Naive thymus-derived CD4-positive, alpha-beta T cell (primary cell): ENCODE measurements around the gene ERGIC3. TPM values are rescaled to one million over a fixed set of nuclear protein-coding genes. Genes with fewer than 3 reads are reported as not detected.
A peak's percentile ranks its signal among the peaks of the same experiment; 100 is the strongest.

Experiments
- ATAC-seq: fragments of 150-1000 bp; cut with Tn5 transposase; 2 replicates; pipeline ENCODE4 v1.10.0; 2021; ENCODE audit warnings: mild to moderate bottlenecking, moderate library complexity
- CTCF ChIA-PET: fragments of 350-600 bp; sonication (Branson Sonifier 250); formaldehyde crosslinking; loops from one replicate; lab custom pipeline; 2021; ENCODE audit warnings: antibody characterized with exemption; lab: Charles Lee
- POLR2A ChIA-PET: fragments of 350-600 bp; sonication (Branson Sonifier 250); formaldehyde crosslinking; loops from one replicate; lab custom pipeline; 2021; ENCODE audit warnings: antibody characterized with exemption, inconsistent platforms; lab: Charles Lee
- DNase-seq, 9 donors: peaks; one replicate each; pipeline versions ENCODE4 v3.0.0 to v3.0.0-alpha.2; 2020 to 2022; ENCODE audit warnings: mixed read lengths in 1 of 9
- H3K27ac ChIP-seq: one replicate; pipeline ENCODE4 v1.7.0; 2013; ENCODE audit warnings: mild to moderate bottlenecking, low read depth, low read length, moderate library complexity
- H3K27me3 ChIP-seq, 2 donors: one replicate each; pipeline ENCODE4 v1.7.0; 2013; ENCODE audit warnings: low read length in 2 of 2, mild to moderate bottlenecking in 2 of 2, moderate library complexity in 2 of 2; ENCODE audit not compliant: control insufficient read depth in 2 of 2, insufficient read depth in 2 of 2
- H3K36me3 ChIP-seq, 3 experiments: 1 replicate in 2 of 3; 2 replicates in 1 of 3; pipeline ENCODE4 v1.7.0; 2013; ENCODE audit warnings: low read length in 3 of 3, mild to moderate bottlenecking in 3 of 3, moderate library complexity in 1 of 3; ENCODE audit not compliant: insufficient read depth in 3 of 3, control insufficient read depth in 2 of 3
- H3K4me1 ChIP-seq, 2 donors: one replicate each; pipeline ENCODE4 v1.7.0; 2013; ENCODE audit warnings: low read length in 2 of 2, mild to moderate bottlenecking in 2 of 2, moderate library complexity in 1 of 2; ENCODE audit not compliant: control insufficient read depth in 2 of 2, insufficient read depth in 2 of 2
- H3K4me3 ChIP-seq: 2 replicates; pipeline ENCODE4 v1.7.0; 2013; ENCODE audit warnings: mild to moderate bottlenecking, low read length
- H3K9me3 ChIP-seq, 3 experiments: 1 replicate in 2 of 3; 2 replicates in 1 of 3; pipeline ENCODE4 v1.7.0; 2013; ENCODE audit warnings: low read length in 3 of 3; ENCODE audit not compliant: control insufficient read depth in 2 of 3
- H3K27ac Mint-ChIP-seq, 9 donors: one replicate each; pipeline ENCODE4 v1.8.0; 2020 to 2022; ENCODE audit warnings: mixed read lengths in 9 of 9, mild to moderate bottlenecking in 8 of 9, moderate library complexity in 5 of 9, inconsistent platforms in 2 of 9
- H3K27me3 Mint-ChIP-seq, 5 donors: one replicate each; pipeline ENCODE4 v1.8.0; 2021 to 2022; ENCODE audit warnings: mixed read lengths in 5 of 5, mild to moderate bottlenecking in 1 of 5
- H3K36me3 Mint-ChIP-seq, 5 donors: one replicate each; pipeline ENCODE4 v1.8.0; 2020 to 2022; ENCODE audit warnings: mixed read lengths in 5 of 5, mild to moderate bottlenecking in 3 of 5, inconsistent platforms in 1 of 5
- H3K4me1 Mint-ChIP-seq, 7 donors: one replicate each; pipeline ENCODE4 v1.8.0; 2020 to 2022; ENCODE audit warnings: mixed read lengths in 7 of 7, mild to moderate bottlenecking in 3 of 7, inconsistent platforms in 1 of 7
- H3K4me3 Mint-ChIP-seq, 10 donors: one replicate each; pipeline ENCODE4 v1.8.0; 2020 to 2022; ENCODE audit warnings: mild to moderate bottlenecking in 10 of 10, mixed read lengths in 10 of 10, moderate library complexity in 6 of 10, inconsistent platforms in 2 of 10
- H3K9me3 Mint-ChIP-seq, 11 donors: one replicate each; pipeline ENCODE4 v1.8.0; 2020 to 2022; ENCODE audit warnings: mixed read lengths in 11 of 11, mild to moderate bottlenecking in 4 of 11, inconsistent platforms in 1 of 11, moderate library complexity in 1 of 11
- intact Hi-C, 2 donors: fragments of 100-400 bp; cut with micrococcal nuclease; formaldehyde crosslinking; loops; one replicate each; pipeline ENCODE4 v1.15.1; 2023
- polyA plus RNA-seq, 2 donors: library from polyadenylated mRNA; unstranded; fragments of 300-500 nt; fragmentation: Illumina TruSeq; gene quantifications; one replicate each; pipeline ENCODE4 v1.2.3, GENCODE V29; 2021
- total RNA-seq, 6 experiments: library from RNA in 5 of 6; stranded (reverse) in 5 of 6; gene quantifications; 1 replicate in 5 of 6; 2 replicates in 1 of 6; pipeline ENCODE4 v1.2.3 and lab custom pipeline; 2021 to 2026

ERGIC3 gene
- total and polyA plus RNA-seq, 7 experiments from 2014 or later = 135 to 158 (median 148) TPM

- DNase-seq (no peak), ATAC-seq (no peak)
- Histone ChIP-seq H3K36me3 (no peaks in the 10 kb centered on the region), H3K27ac (no peak overlapping the region), H3K27me3 (peaks cover 0 to 5% of the 10 kb centered on the region in 2 donors), H3K9me3 (no peaks in the 10 kb centered on the region), H3K4me1 (peaks cover 5 to 6% of the 10 kb centered on the region in 2 donors), H3K4me3 (no peak overlapping the region)
- Mint-ChIP-seq H3K27me3 (peaks cover 0 to 42% (median 5%) of the 10 kb centered on the region in 5 donors), H3K27ac (peak overlapping the region in 1 of 9 donors; percentile 48), H3K36me3 (no peaks in the 10 kb centered on the region), H3K4me1 (peaks cover 0 to 14% (median 6%) of the 10 kb centered on the region in 7 donors), H3K9me3 (no peaks in the 10 kb centered on the region), H3K4me3 (peak overlapping the region in 5 of 10 donors; percentile 40 to 81 (median 47))
- CTCF ChIA-PET = interaction anchor here (0.6 to 1.7 kb wide), 4 partner anchors 15 to 168 kb away, joined by 3 to 6 read pairs (median 4); partner anchors contain the start of gene PHF20
- POLR2A ChIA-PET = interaction anchor here (1.2 to 1.7 kb wide), 3 partner anchors 12 to 139 kb away, joined by 3 to 5 read pairs (median 4); partner anchors contain the start of genes CPNE1, RBM12 and SPAG4
- intact Hi-C loops = loop anchor here in 1 of 2 donors (5.0 kb wide), 1 partner anchor 142 kb away; no protein-coding TSS in a partner anchor
Observed at GRCh38 chr20:35603695-35604448, 62.0 kb downstream of the ERGIC3 start.

- Histone ChIP-seq H3K27ac (no peak overlapping the region), H3K4me3 (no peak overlapping the region), H3K9me3 (no peaks in the 10 kb centered on the region), H3K27me3 (peaks cover 0 to 5% of the 10 kb centered on the region in 2 donors), H3K36me3 (no peaks in the 10 kb centered on the region), H3K4me1 (peaks cover 5 to 6% of the 10 kb centered on the region in 2 donors)
- no peak overlapping the region for H3K27ac Mint-ChIP-seq
- ChIA-PET POLR2A (interaction anchor here (0.6 to 1.7 kb wide), 4 partner anchors 11 to 151 kb away, joined by 3 to 4 read pairs (median 3); partner anchors contain the start of gene SPAG4), CTCF (interaction anchor here (1.7 kb wide), 1 partner anchor 142 kb away, joined by 6 read pairs; no protein-coding TSS in a partner anchor)
- intact Hi-C loops = loop anchor here in 1 of 2 donors (5.0 kb wide), 1 partner anchor 142 kb away; no protein-coding TSS in a partner anchor
- no peaks in the 10 kb centered on the region for H3K36me3 Mint-ChIP-seq
- ATAC-seq (no peak), DNase-seq (no peak)
- H3K4me1 Mint-ChIP-seq = peaks cover 0 to 13% (median 5%) of the 10 kb centered on the region in 7 donors
- no peaks in the 10 kb centered on the region for H3K9me3 Mint-ChIP-seq
- H3K27me3 Mint-ChIP-seq = peaks cover 0 to 37% (median 5%) of the 10 kb centered on the region in 5 donors
- H3K4me3 Mint-ChIP-seq = no peak overlapping the region
Observed at GRCh38 chr20:35604449-35604747, 62.5 kb downstream of the ERGIC3 start.

- ChIA-PET CTCF (interaction anchor here (1.2 to 1.3 kb wide), 2 partner anchors 8 to 10 kb away, joined by 3 to 5 read pairs; partner anchors contain the start of gene SPAG4), POLR2A (no interaction called here)
- no peaks in the 10 kb centered on the region for H3K36me3 Mint-ChIP-seq
- ATAC-seq (no peak), DNase-seq (no peak)
- Histone ChIP-seq H3K4me3 (no peak overlapping the region), H3K27ac (no peak overlapping the region), H3K4me1 (peaks cover 5 to 6% of the 10 kb centered on the region in 2 donors), H3K9me3 (no peaks in the 10 kb centered on the region), H3K27me3 (peaks cover 0 to under 1% of the 10 kb centered on the region in 2 donors), H3K36me3 (no peaks in the 10 kb centered on the region)
- H3K4me3 Mint-ChIP-seq = no peak overlapping the region
- H3K27me3 Mint-ChIP-seq = peaks cover 0 to 22% (median 0%) of the 10 kb centered on the region in 5 donors
- intact Hi-C loops = no loop called here
- H3K4me1 Mint-ChIP-seq = peaks cover 0 to 9% (median 4%) of the 10 kb centered on the region in 7 donors
- H3K27ac Mint-ChIP-seq = no peak overlapping the region
- H3K9me3 Mint-ChIP-seq = no peaks in the 10 kb centered on the region
Observed at GRCh38 chr20:35606127-35606526, 64.2 kb downstream of the ERGIC3 start.

Other genes with a start within 250 kb of the ERGIC3 start
- gene FAM83C, start 249.7 kb upstream of the ERGIC3 start, total RNA-seq = not detected
- not detected for gene FAM83C, start 249.7 kb upstream of the ERGIC3 start, polyA plus RNA-seq
- 10 to 100 TPM; 29.7 to 61.8 (median 48.8) TPM for gene UQCC1, start 130.1 kb upstream of the ERGIC3 start, total RNA-seq
- 10 to 100 TPM; 12.6 to 16.8 TPM for gene UQCC1, start 130.1 kb upstream of the ERGIC3 start, polyA plus RNA-seq
- gene GDF5, start 103.8 kb upstream of the ERGIC3 start, total RNA-seq = under 1 TPM in 1 of 5 experiments, not detected in 4; 0.13 TPM
- not detected for gene GDF5, start 103.8 kb upstream of the ERGIC3 start, polyA plus RNA-seq
- 10 to 100 TPM; 34.5 to 75.0 (median 70.7) TPM for gene CEP250, start 86.5 kb upstream of the ERGIC3 start, total RNA-seq
- gene CEP250, start 86.5 kb upstream of the ERGIC3 start, polyA plus RNA-seq = 10 to 100 TPM in 1 of 2 donors, 1 to 10 TPM in 1; 7.7 to 19.0 TPM
- gene C20orf173, start 12.4 kb upstream of the ERGIC3 start, total RNA-seq = not detected
- gene C20orf173, start 12.4 kb upstream of the ERGIC3 start, polyA plus RNA-seq = not detected
- 10 to 100 TPM in 2 of 5 experiments, 1 to 10 TPM in 2, under 1 TPM in 1; 0.35 to 25.0 (median 2.7) TPM for gene SPAG4, start 73.8 kb downstream of the ERGIC3 start, total RNA-seq
- not detected for gene SPAG4, start 73.8 kb downstream of the ERGIC3 start, polyA plus RNA-seq
- 100 to 1,000 TPM; 250 to 378 (median 305) TPM for gene CPNE1, start 122.8 kb downstream of the ERGIC3 start, total RNA-seq
- 100 to 1,000 TPM; 277 to 360 TPM for gene CPNE1, start 122.8 kb downstream of the ERGIC3 start, polyA plus RNA-seq
- 100 to 1,000 TPM in 4 of 5 experiments, 10 to 100 TPM in 1; 98.2 to 122 (median 114) TPM for gene RBM12, start 122.8 kb downstream of the ERGIC3 start, total RNA-seq
- gene RBM12, start 122.8 kb downstream of the ERGIC3 start, polyA plus RNA-seq = 10 to 100 TPM; 48.9 to 50.8 TPM
- 10 to 100 TPM; 18.2 to 41.1 (median 35.0) TPM for gene NFS1, start 157.3 kb downstream of the ERGIC3 start, total RNA-seq
- 10 to 100 TPM in 1 of 2 donors, 1 to 10 TPM in 1; 9.7 to 27.7 TPM for gene NFS1, start 157.3 kb downstream of the ERGIC3 start, polyA plus RNA-seq
- 10 to 100 TPM; 33.2 to 85.5 (median 38.5) TPM for gene ROMO1, start 157.3 kb downstream of the ERGIC3 start, total RNA-seq
- gene ROMO1, start 157.3 kb downstream of the ERGIC3 start, polyA plus RNA-seq = 100 to 1,000 TPM; 269 to 293 TPM
- gene RBM39, start 200.2 kb downstream of the ERGIC3 start, total RNA-seq = 1,000 to 10,000 TPM in 2 of 5 experiments, 100 to 1,000 TPM in 3; 372 to 1,041 (median 699) TPM
- gene RBM39, start 200.2 kb downstream of the ERGIC3 start, polyA plus RNA-seq = 100 to 1,000 TPM; 100 to 152 TPM
- gene PHF20, start 229.9 kb downstream of the ERGIC3 start, total RNA-seq = 100 to 1,000 TPM in 2 of 5 experiments, 10 to 100 TPM in 3; 57.5 to 157 (median 78.0) TPM
- 100 to 1,000 TPM in 1 of 2 donors, 10 to 100 TPM in 1; 99.9 to 138 TPM for gene PHF20, start 229.9 kb downstream of the ERGIC3 start, polyA plus RNA-seq